K562 (cell line): ENCODE data around the gene C6orf89. TPM values are rescaled to one million over a fixed set of nuclear protein-coding genes. Genes with fewer than 3 reads are reported as not detected.

ENCODE experiments used
- FOXP1 ChIP-seq: sonication (generic); formaldehyde crosslinking; IDR thresholded peaks from 2 replicates; pipeline ENCODE4 v1.8.0; 2022; ENCODE audit warnings: mild to moderate bottlenecking, missing genetic modification reagents
- HDGF ChIP-seq: fragments of 450-650 bp; IDR thresholded peaks from 2 replicates; pipeline ENCODE4 v1.6.1; 2016
- HIVEP1 ChIP-seq: fragments of 250-450 bp; sonication (Bioruptor Pico); IDR thresholded peaks from 2 replicates; pipeline ENCODE4 v1.4.0; 2020; ENCODE audit warnings: mild to moderate bottlenecking
- MEIS2 ChIP-seq: fragments of 450-650 bp; IDR thresholded peaks from 2 replicates; pipeline ENCODE4 v1.6.1; 2014; ENCODE audit warnings: mild to moderate bottlenecking; ENCODE audit not compliant: partially characterized antibody
- POLR2AphosphoS2 ChIP-seq: IDR thresholded peaks from 2 replicates; pipeline ENCODE4 v1.6.1; 2012; ENCODE audit warnings: low read length, improper control_type of control experiment
- SMARCE1 ChIP-seq: fragments of 450-650 bp; IDR thresholded peaks from 2 replicates; pipeline ENCODE4 v1.7.1; 2016; ENCODE audit warnings: mild to moderate bottlenecking
- TAF15 ChIP-seq: fragments of 200-400 bp; formaldehyde crosslinking; IDR thresholded peaks from 2 replicates; pipeline ENCODE4 v1.6.1; 2017; ENCODE audit warnings: mild to moderate bottlenecking, low read depth, low read length, moderate library complexity
- ZNF445 ChIP-seq: fragments of 250-450 bp; sonication (Bioruptor Pico); IDR thresholded peaks from 2 replicates; pipeline ENCODE4 v1.4.0; 2020; ENCODE audit warnings: low read depth, mild to moderate bottlenecking, moderate library complexity
- polyA plus RNA-seq, 8 experiments: library from polyadenylated mRNA; depleted of rRNA in 4 of 8; stranded (reverse) in 5 of 8; unstranded in 3 of 8; fragments of >200 nt; fragmentation: Nextera tagmentation in 2 of 8; fragmentation: Illumina TruSeq in 1 of 8; extraction: Ambion mirVana in 2 of 8; extraction: Trizol in 1 of 8; gene quantifications; 2 replicates each; pipeline versions ENCODE4 v1.2.1 to v1.2.3, GENCODE V29; 2011 to 2014; ENCODE audit warnings: inconsistent platforms in 1 of 8, missing spikeins in 1 of 8
- total RNA-seq, 7 experiments: library from RNA; depleted of rRNA in 6 of 7; stranded (reverse); fragments of >200 nt in 6 of 7; fragmentation: Illumina TruSeq in 2 of 7; extraction: Trizol in 2 of 7; gene quantifications; 2 replicates each; pipeline versions ENCODE4 v1.2.1 to v1.2.3, GENCODE V29; 2011 to 2021; ENCODE audit warnings: low replicate concordance in 1 of 7
- TF ChIP-seq, protein P1 (sequence below), 2 experiments: fragments of 450-650 bp in 1 of 2; sonication (generic) in 1 of 2; formaldehyde crosslinking in 1 of 2; IDR thresholded peaks; 2 replicates each; pipeline versions ENCODE4 v1.7.1 to v1.9.0; 2016 to 2022; ENCODE audit warnings: inconsistent platforms in 1 of 2, mild to moderate bottlenecking in 1 of 2, missing genetic modification reagents in 1 of 2
- TF ChIP-seq, protein P2 (sequence below), 2 experiments: IDR thresholded peaks in 1 of 2; conservative IDR thresholded peaks in 1 of 2; 2 replicates each; pipeline ENCODE4 v1.6.1; 2016; ENCODE audit warnings: low read depth in 2 of 2, mild to moderate bottlenecking in 1 of 2, missing compliant biosample characterization in 1 of 2, missing genetic modification characterization in 1 of 2, moderate library complexity in 1 of 2

C6orf89 gene
- total and polyA plus RNA-seq, 9 of the 15 experiments (the other 6 are each of a cell fraction or from before 2014, with no cell fraction given), result 35.2 to 111 (median 58.5) TPM

DNA sequence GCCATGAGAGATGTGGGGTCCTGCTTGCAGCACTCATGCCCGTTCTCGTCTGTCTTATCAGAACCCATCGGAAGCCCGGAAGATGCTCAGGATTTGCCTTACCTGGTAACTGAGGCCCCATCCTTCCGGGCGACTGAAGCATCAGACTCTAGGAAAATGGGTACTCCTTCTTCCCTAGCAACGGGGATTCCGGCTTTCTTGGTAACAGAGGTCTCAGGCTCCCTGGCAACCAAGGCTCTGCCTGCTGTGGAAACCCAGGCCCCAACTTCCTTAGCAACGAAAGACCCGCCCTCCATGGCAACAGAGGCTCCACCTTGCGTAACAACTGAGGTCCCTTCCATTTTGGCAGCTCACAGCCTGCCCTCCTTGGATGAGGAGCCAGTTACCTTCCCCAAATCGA lies 77.1 kb downstream of the C6orf89 start (continued):
- no peak for TF ChIP-seq TAF15
- 0 out of 2 replicates have a peak, but pooled peaks have one; percentile 40 for TF ChIP-seq FOXP1 (CRISPR knock-in tag)
- TF ChIP-seq, protein P1, sequence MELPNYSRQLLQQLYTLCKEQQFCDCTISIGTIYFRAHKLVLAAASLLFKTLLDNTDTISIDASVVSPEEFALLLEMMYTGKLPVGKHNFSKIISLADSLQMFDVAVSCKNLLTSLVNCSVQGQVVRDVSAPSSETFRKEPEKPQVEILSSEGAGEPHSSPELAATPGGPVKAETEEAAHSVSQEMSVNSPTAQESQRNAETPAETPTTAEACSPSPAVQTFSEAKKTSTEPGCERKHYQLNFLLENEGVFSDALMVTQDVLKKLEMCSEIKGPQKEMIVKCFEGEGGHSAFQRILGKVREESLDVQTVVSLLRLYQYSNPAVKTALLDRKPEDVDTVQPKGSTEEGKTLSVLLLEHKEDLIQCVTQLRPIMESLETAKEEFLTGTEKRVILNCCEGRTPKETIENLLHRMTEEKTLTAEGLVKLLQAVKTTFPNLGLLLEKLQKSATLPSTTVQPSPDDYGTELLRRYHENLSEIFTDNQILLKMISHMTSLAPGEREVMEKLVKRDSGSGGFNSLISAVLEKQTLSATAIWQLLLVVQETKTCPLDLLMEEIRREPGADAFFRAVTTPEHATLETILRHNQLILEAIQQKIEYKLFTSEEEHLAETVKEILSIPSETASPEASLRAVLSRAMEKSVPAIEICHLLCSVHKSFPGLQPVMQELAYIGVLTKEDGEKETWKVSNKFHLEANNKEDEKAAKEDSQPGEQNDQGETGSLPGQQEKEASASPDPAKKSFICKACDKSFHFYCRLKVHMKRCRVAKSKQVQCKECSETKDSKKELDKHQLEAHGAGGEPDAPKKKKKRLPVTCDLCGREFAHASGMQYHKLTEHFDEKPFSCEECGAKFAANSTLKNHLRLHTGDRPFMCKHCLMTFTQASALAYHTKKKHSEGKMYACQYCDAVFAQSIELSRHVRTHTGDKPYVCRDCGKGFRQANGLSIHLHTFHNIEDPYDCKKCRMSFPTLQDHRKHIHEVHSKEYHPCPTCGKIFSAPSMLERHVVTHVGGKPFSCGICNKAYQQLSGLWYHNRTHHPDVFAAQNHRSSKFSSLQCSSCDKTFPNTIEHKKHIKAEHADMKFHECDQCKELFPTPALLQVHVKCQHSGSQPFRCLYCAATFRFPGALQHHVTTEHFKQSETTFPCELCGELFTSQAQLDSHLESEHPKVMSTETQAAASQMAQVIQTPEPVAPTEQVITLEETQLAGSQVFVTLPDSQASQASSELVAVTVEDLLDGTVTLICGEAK (IDR thresholded peaks at IDR 0.05), result peak; percentile 34; the same call in 1 of the 2 replicates
- TF ChIP-seq, protein P1 (CRISPR knock-in tag; IDR thresholded peaks at IDR 0.05), result no peak
- no peak for TF ChIP-seq HDGF
- TF ChIP-seq MEIS2, result no peak
- TF ChIP-seq, protein P2, sequence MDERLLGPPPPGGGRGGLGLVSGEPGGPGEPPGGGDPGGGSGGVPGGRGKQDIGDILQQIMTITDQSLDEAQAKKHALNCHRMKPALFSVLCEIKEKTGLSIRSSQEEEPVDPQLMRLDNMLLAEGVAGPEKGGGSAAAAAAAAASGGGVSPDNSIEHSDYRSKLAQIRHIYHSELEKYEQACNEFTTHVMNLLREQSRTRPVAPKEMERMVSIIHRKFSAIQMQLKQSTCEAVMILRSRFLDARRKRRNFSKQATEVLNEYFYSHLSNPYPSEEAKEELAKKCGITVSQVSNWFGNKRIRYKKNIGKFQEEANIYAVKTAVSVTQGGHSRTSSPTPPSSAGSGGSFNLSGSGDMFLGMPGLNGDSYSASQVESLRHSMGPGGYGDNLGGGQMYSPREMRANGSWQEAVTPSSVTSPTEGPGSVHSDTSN (CRISPR knock-in tag; IDR thresholded peaks at IDR 0.05; ENCODE audit: low read depth), result no peak
- TF ChIP-seq, protein P2 (tag; conservative IDR thresholded peaks at IDR 0.05; ENCODE audit: low read depth), result no peak
- TF ChIP-seq SMARCE1, result no peak
- TF ChIP-seq HIVEP1 (CRISPR knock-in tag), result no peak
- TF ChIP-seq ZNF445 (CRISPR knock-in tag), result no peak
- no peak for TF ChIP-seq POLR2AphosphoS2
